Spleen (tissue), 11 donors: ENCODE measurements around the gene CLCN5. TPM values are rescaled to one million over a fixed set of nuclear protein-coding genes. Genes with fewer than 3 reads are reported as not detected.

Source experiments
- DNase-seq: peaks from one replicate; pipeline ENCODE4 v3.0.0-alpha.2; 2020
- H3K27ac ChIP-seq, 8 donors: fragments of 200-600 bp; sonication (generic) in 7 of 8; 1 replicate in 4 of 8; 2 replicates in 4 of 8; pipeline versions ENCODE4 v1.5.0 to v1.8.0; 2016 to 2021; ENCODE audit warnings: inconsistent platforms in 4 of 8, mild to moderate bottlenecking in 4 of 8, moderate library complexity in 1 of 8
- H3K27me3 ChIP-seq, 7 donors: fragments of 200-600 bp; sonication (generic) in 6 of 7; replicated peaks in 1 of 7; 1 replicate in 4 of 7; 2 replicates in 3 of 7; pipeline versions ENCODE4 v1.5.0 to v1.8.0; 2016 to 2021; ENCODE audit warnings: inconsistent platforms in 3 of 7, mild to moderate bottlenecking in 1 of 7
- H3K36me3 ChIP-seq, 6 donors: fragments of 200-600 bp; sonication (generic) in 5 of 6; 1 replicate in 4 of 6; 2 replicates in 2 of 6; pipeline versions ENCODE4 v1.5.0 to v1.8.0; 2016 to 2021; ENCODE audit warnings: inconsistent platforms in 2 of 6
- H3K4me1 ChIP-seq, 6 donors: fragments of 200-600 bp; sonication (generic) in 5 of 6; 1 replicate in 3 of 6; 2 replicates in 3 of 6; pipeline versions ENCODE4 v1.5.0 to v1.8.0; 2016 to 2021; ENCODE audit warnings: inconsistent platforms in 3 of 6
- H3K4me3 ChIP-seq, 8 donors: fragments of 200-600 bp; sonication (generic) in 7 of 8; 1 replicate in 4 of 8; 2 replicates in 4 of 8; pipeline versions ENCODE4 v1.5.0 to v1.8.0; 2016 to 2021; ENCODE audit warnings: inconsistent platforms in 4 of 8, mild to moderate bottlenecking in 4 of 8, moderate library complexity in 2 of 8
- H3K9me3 ChIP-seq, 8 donors: fragments of 200-600 bp; sonication (generic) in 7 of 8; 1 replicate in 4 of 8; 2 replicates in 4 of 8; pipeline versions ENCODE4 v1.5.0 to v1.8.0; 2016 to 2021; ENCODE audit warnings: inconsistent platforms in 4 of 8
- CTCF ChIP-seq, 11 experiments: fragments of 200-600 bp in 7 of 11; fragments of 450-650 bp in 4 of 11; sonication (generic) in 4 of 11; IDR thresholded peaks in 8 of 11; conservative IDR thresholded peaks in 3 of 11; 1 replicate in 7 of 11; 2 replicates in 4 of 11; pipeline versions ENCODE4 v1.4.0 to v1.8.0; 2016 to 2021; ENCODE audit warnings: antibody characterized with exemption in 11 of 11, inconsistent platforms in 4 of 11, mild to moderate bottlenecking in 1 of 11
- POLR2A ChIP-seq, 3 donors: fragments of 450-650 bp; IDR thresholded peaks; one replicate each; pipeline ENCODE4 v1.5.1; 2017; ENCODE audit warnings: antibody characterized with exemption in 3 of 3, mild to moderate bottlenecking in 1 of 3
- POLR2AphosphoS5 ChIP-seq, 3 donors: sonication (generic); formaldehyde crosslinking; IDR thresholded peaks; one replicate each; pipeline ENCODE4 v1.5.1; 2017; ENCODE audit warnings: antibody characterized with exemption in 3 of 3
- WGBS, 5 donors: extraction: QIAGEN DNeasy Blood & Tissue Kit in 3 of 5; methylation state at CpG; one replicate each; pipeline versions ENCODE4 v1.1.5 to v1.1.7; 2013 to 2018; 5-methylcytosine and 5-hydroxymethylcytosine counted together
- intact Hi-C: fragments of 100-400 bp; cut with DNase I; formaldehyde crosslinking; loops from one replicate; pipeline ENCODE4 v1.15.0; 2023; ENCODE audit warnings: low total_unique reads
- polyA plus RNA-seq, 3 donors: library from polyadenylated mRNA; stranded (reverse); fragments of 200-250 nt; gene quantifications; one replicate each; pipeline ENCODE4 v1.2.1, GENCODE V29; 2013
- total RNA-seq, 7 donors: library from RNA; depleted of rRNA in 3 of 7; stranded (reverse); fragments of >200 nt in 3 of 7; fragmentation: NEBNext Ultra II Directional in 4 of 7; extraction: Animal tissue kit (Norgen Biotek cat#: 25700) in 4 of 7; gene quantifications; one replicate each; pipeline versions ENCODE4 v1.1.0 to v1.2.1, GENCODE V29; 2016 to 2021
- donor health status: healthy with polysubstance abuse.
- donor health status: DM: no; HTN: no; CAD: no; lungs with moderate emphysema.
- donor health status: DM: no; HTN: no; CAD: no.
- donor health status: Bipolar disorder and iron deficiency.
- donor health status: healthy.
- donor health status: DM: no; HTN: no; CAD: no.
- donor health status: DM: yes; HTN: yes; CAD: no.

Gene CLCN5
- total and polyA plus RNA-seq, 10 donors = 0.71 to 8.9 (median 6.3) TPM

GRCh38 chrX:49999087-49999486 is 76.7 kb downstream of the CLCN5 start:
- TF ChIP-seq CTCF (IDR thresholded peaks at IDR 0.05 in 8 of 11, conservative IDR thresholded peaks at IDR 0.05 in 3 of 11) (no peak), POLR2AphosphoS5 (IDR thresholded peaks at IDR 0.05) (no peak), POLR2A (IDR thresholded peaks at IDR 0.05) (no peak)
- Histone ChIP-seq H3K27ac (no peak overlapping the region), H3K4me3 (no peak overlapping the region), H3K9me3 (no peaks in the 10 kb centered on the region), H3K4me1 (no peaks in the 10 kb centered on the region), H3K27me3 (peaks cover 0 to 6% (median 0%) of the 10 kb centered on the region in 7 donors), H3K36me3 (no peaks in the 10 kb centered on the region)
- WGBS, 5 donors = 81 to 95% (median 90%) methylated on average over 3 of the region's 3 CpGs
- intact Hi-C loops = no loop called here
- no peak for DNase-seq

GRCh38 chrX:50000937-50001542 is 78.6 kb downstream of the CLCN5 start:
- no peak for DNase-seq
- no peaks in the 10 kb centered on the region for H3K9me3 ChIP-seq
- H3K4me3 ChIP-seq = no peak overlapping the region
- H3K27ac ChIP-seq = no peak overlapping the region
- no peaks in the 10 kb centered on the region for H3K36me3 ChIP-seq
- TF ChIP-seq CTCF (IDR thresholded peaks at IDR 0.05 in 8 of 11, conservative IDR thresholded peaks at IDR 0.05 in 3 of 11) (no peak), POLR2AphosphoS5 (IDR thresholded peaks at IDR 0.05) (no peak), POLR2A (IDR thresholded peaks at IDR 0.05) (no peak)
- no peaks in the 10 kb centered on the region for H3K27me3 ChIP-seq
- intact Hi-C loops = no loop called here
- no peaks in the 10 kb centered on the region for H3K4me1 ChIP-seq

GRCh38 chrX:50002067-50002714 is 79.8 kb downstream of the CLCN5 start:
- Histone ChIP-seq H3K27ac (no peak overlapping the region), H3K27me3 (no peaks in the 10 kb centered on the region), H3K36me3 (no peaks in the 10 kb centered on the region), H3K4me3 (no peak overlapping the region), H3K4me1 (no peaks in the 10 kb centered on the region), H3K9me3 (no peaks in the 10 kb centered on the region)
- TF ChIP-seq CTCF (IDR thresholded peaks at IDR 0.05 in 8 of 11, conservative IDR thresholded peaks at IDR 0.05 in 3 of 11) = no peak
- no peak for TF ChIP-seq POLR2A (IDR thresholded peaks at IDR 0.05)
- no peak for TF ChIP-seq POLR2AphosphoS5 (IDR thresholded peaks at IDR 0.05)
- intact Hi-C loops = no loop called here
- 51 to 68% (median 63%) methylated on average over 2 of the region's 2 CpGs for WGBS, 5 donors
- DNase-seq = no peak

- 77 to 96% (median 87%) methylated on average over 4 of the region's 4 CpGs for WGBS, 5 donors
- H3K9me3 ChIP-seq = no peaks in the 10 kb centered on the region
- no peak for TF ChIP-seq POLR2A (IDR thresholded peaks at IDR 0.05)
- TF ChIP-seq POLR2AphosphoS5 (IDR thresholded peaks at IDR 0.05) = no peak
- TF ChIP-seq CTCF (IDR thresholded peaks at IDR 0.05 in 8 of 11, conservative IDR thresholded peaks at IDR 0.05 in 3 of 11) = no peak
- no peak for DNase-seq
- no peak overlapping the region for H3K27ac ChIP-seq
- H3K36me3 ChIP-seq = no peaks in the 10 kb centered on the region
- intact Hi-C loops = no loop called here
- no peak overlapping the region for H3K4me3 ChIP-seq
- H3K27me3 ChIP-seq = no peaks in the 10 kb centered on the region
- no peaks in the 10 kb centered on the region for H3K4me1 ChIP-seq
Measured at GRCh38 chrX:50003467-50003866, 81.1 kb downstream of the CLCN5 start.
